Panc1 (cell line): Measurements from ENCODE around the gene CNBP. TPM values are rescaled to one million over a fixed set of nuclear protein-coding genes. Genes with fewer than 3 reads are reported as not detected.

ENCODE experiments used
- ATAC-seq: fragments of 200-7000 bp; cut with Tn5 transposase; 2 replicates; pipeline ENCODE4 v1.9.1; 2020; ENCODE audit warnings: mild to moderate bottlenecking, moderate library complexity
- BruUV-seq: library from RNA; stranded (reverse); fragments of 400-500 nt; replicated peaks from 2 replicates; lab custom pipeline; 2021; lab: Mats Ljungman, UMichigan
- CTCF ChIA-PET: fragments of 300-600 bp; sonication (Branson Sonifier 250); formaldehyde crosslinking; loops from one replicate; lab custom pipeline; 2022; ENCODE audit warnings: antibody characterized with exemption; lab: Charles Lee
- POLR2A ChIA-PET: fragments of 300-600 bp; sonication (Branson Sonifier 250); formaldehyde crosslinking; loops from one replicate; lab custom pipeline; 2022; ENCODE audit warnings: antibody characterized with exemption; lab: Charles Lee
- DNase-seq: peaks from one replicate; pipeline ENCODE4 v3.0.0-alpha.2; 2010; ENCODE audit warnings: low read depth, low spot score
- H3K27ac ChIP-seq: 2 replicates; pipeline ENCODE4 v1.5.1; 2011; ENCODE audit warnings: mild to moderate bottlenecking, low read length, inconsistent platforms
- H3K27me3 ChIP-seq: fragments of 200-500 bp; sonication (Bioruptor generic); 2 replicates; pipeline ENCODE4 v1.6.0; 2014; ENCODE audit warnings: low read length, inconsistent platforms; ENCODE audit not compliant: control insufficient read depth, insufficient read depth
- H3K36me3 ChIP-seq: fragments of 200-500 bp; sonication (Bioruptor generic); 2 replicates; pipeline ENCODE4 v1.5.1; 2014; ENCODE audit warnings: inconsistent platforms, mild to moderate bottlenecking, low read length, moderate library complexity; ENCODE audit not compliant: control insufficient read depth, insufficient read depth
- H3K4me1 ChIP-seq: 2 replicates; pipeline ENCODE4 v1.5.1; 2011; ENCODE audit warnings: inconsistent platforms, mild to moderate bottlenecking, low read length, moderate library complexity; ENCODE audit not compliant: control insufficient read depth, insufficient read depth
- H3K4me3 ChIP-seq, 2 experiments: 2 replicates each; pipeline ENCODE4 v1.5.1; 2011 to 2012; ENCODE audit warnings: low read depth in 2 of 2, low read length in 2 of 2, mild to moderate bottlenecking in 2 of 2, inconsistent platforms in 1 of 2, moderate library complexity in 1 of 2
- H3K9me3 ChIP-seq: fragments of 200-500 bp; sonication (Bioruptor generic); 2 replicates; pipeline ENCODE4 v1.5.1; 2014; ENCODE audit warnings: low read depth, mild to moderate bottlenecking, inconsistent platforms, low read length, moderate library complexity; ENCODE audit not compliant: control insufficient read depth, insufficient read depth
- CTCF ChIP-seq: fragments of 450-650 bp; IDR thresholded peaks from 2 replicates; pipeline ENCODE4 v1.5.1; 2017; ENCODE audit warnings: mild to moderate bottlenecking
- POLR2AphosphoS5 ChIP-seq: IDR thresholded peaks from 2 replicates; pipeline ENCODE4 v1.6.1; 2012; ENCODE audit warnings: mild to moderate bottlenecking, low read depth, low read length, moderate library complexity
- REST ChIP-seq, 2 experiments: IDR thresholded peaks; 2 replicates each; pipeline ENCODE4 v1.6.1; 2011 to 2012; ENCODE audit warnings: low read depth in 2 of 2, control low read depth in 1 of 2, low read length in 1 of 2, mild to moderate bottlenecking in 1 of 2, moderate library complexity in 1 of 2; ENCODE audit not compliant: insufficient read depth in 1 of 2
- SIN3A ChIP-seq: IDR thresholded peaks from 2 replicates; pipeline ENCODE4 v1.6.1; 2012; ENCODE audit warnings: low read depth, mild to moderate bottlenecking, low read length, moderate library complexity, borderline replicate concordance; ENCODE audit not compliant: insufficient read depth
- TCF7L2 ChIP-seq: IDR thresholded peaks from 2 replicates; pipeline ENCODE4 v1.6.1; 2011; ENCODE audit warnings: mild to moderate bottlenecking, low read depth, low read length, inconsistent platforms
- in situ Hi-C: cut with HindIII; loops from 2 replicates; pipeline ENCODE4 v1.10.0; 2016; ENCODE audit warnings: low sequenced_read_pairs, low pct_unique_long_range_greater_than_20kb
- intact Hi-C: fragments of 100-400 bp; cut with micrococcal nuclease; formaldehyde crosslinking; loops from one replicate; pipeline ENCODE4 v1.10.0; 2022; ENCODE audit not compliant: unreplicated experiment
- total RNA-seq: library from RNA; stranded (reverse); gene quantifications from one replicate; pipeline ENCODE4 v1.2.1, GENCODE V29; 2021; ENCODE audit not compliant: unreplicated experiment

CNBP gene
- total RNA-seq, 1 experiment from 2014 or later = 355 TPM

- ChIA-PET CTCF (interaction anchor here (0.6 kb wide), 1 partner anchor 16 kb away, joined by 7 read pairs; no protein-coding TSS in a partner anchor), POLR2A (interaction anchor here (0.6 kb wide), 1 partner anchor 17 kb away, joined by 6 read pairs; no protein-coding TSS in a partner anchor)
- DNase-seq = no peak
- ATAC-seq = no peak
- Histone ChIP-seq H3K27me3 (no peaks in the 10 kb centered on the region), H3K4me3 (no peak overlapping the region), H3K36me3 (no peaks in the 10 kb centered on the region), H3K9me3 (no peaks in the 10 kb centered on the region), H3K4me1 (peaks cover 29% of the 10 kb centered on the region), H3K27ac (peak overlapping the region; percentile 13)
- intact Hi-C loops = no loop called here
- no TSS peak for BruUV-seq
- in situ Hi-C loops = no loop called here
- TF ChIP-seq POLR2AphosphoS5 (no peak), SIN3A (no peak), CTCF (no peak), TCF7L2 (no peak), REST (IDR thresholded peaks at IDR 0.05; ENCODE audit: insufficient read depth in 1 of 2, low read depth in 2 of 2, low read length in 1 of 2) (no peak)
These were observed 23.8 kb upstream of the CNBP start for GRCh38 chr3:129207479-129207878.

- in situ Hi-C loops (no loop called here), intact Hi-C loops (no loop called here)
- ATAC-seq = peak; percentile 82
- no peak for DNase-seq
- Histone ChIP-seq H3K36me3 (no peaks in the 10 kb centered on the region), H3K4me1 (peaks cover 16% of the 10 kb centered on the region), H3K27me3 (no peaks in the 10 kb centered on the region), H3K27ac (peak overlapping the region; percentile 44), H3K4me3 (no peak overlapping the region), H3K9me3 (no peaks in the 10 kb centered on the region)
- no peak for TF ChIP-seq POLR2AphosphoS5
- peak; percentile 59; the same call in 1 of the 2 replicates for TF ChIP-seq TCF7L2
- ChIA-PET POLR2A (no interaction called here), CTCF (no interaction called here)
- BruUV-seq = no TSS peak
These were observed 21.6 kb upstream of the CNBP start for GRCh38 chr3:129205109-129205832.

- no peaks in the 10 kb centered on the region for H3K36me3 ChIP-seq
- intact Hi-C loops = no loop called here
- DNase-seq (no peak), ATAC-seq (no peak)
- no peak overlapping the region for H3K4me3 ChIP-seq
- peaks cover 16% of the 10 kb centered on the region for H3K4me1 ChIP-seq
- CTCF ChIA-PET = no interaction called here
- in situ Hi-C loops = no loop called here
- no TSS peak for BruUV-seq
- no peak overlapping the region for H3K27ac ChIP-seq
- POLR2A ChIA-PET = no interaction called here
- TF ChIP-seq REST (IDR thresholded peaks at IDR 0.05; ENCODE audit: insufficient read depth in 1 of 2, low read depth in 2 of 2, low read length in 1 of 2) (no peak), TCF7L2 (no peak), CTCF (no peak), POLR2AphosphoS5 (no peak), SIN3A (no peak)
- no peaks in the 10 kb centered on the region for H3K9me3 ChIP-seq
- H3K27me3 ChIP-seq = no peaks in the 10 kb centered on the region
These were observed 20.8 kb upstream of the CNBP start for GRCh38 chr3:129204473-129204872.
